Measurements from ENCODE around the gene ADAMTS14. TPM values are rescaled to one million over a fixed set of nuclear protein-coding genes. Genes with fewer than 3 reads are reported as not detected.

The ADAMTS14 gene
- polyA plus RNA-seq, 3 donors = 0.69 to 0.79 (median 0.72) TPM

GRCh38 chr10:70781461-70782051 is 109.2 kb downstream of the ADAMTS14 start:
- DNase-seq (ENCODE audit: low read depth in 3 of 3, low spot score in 2 of 3) = no peak

GRCh38 chr10:70782086-70782745 is 109.9 kb downstream of the ADAMTS14 start:
- no peak for DNase-seq (ENCODE audit: low read depth in 3 of 3, low spot score in 2 of 3)

- no peak for DNase-seq (ENCODE audit: low read depth in 3 of 3, low spot score in 2 of 3)
Observed at GRCh38 chr10:70782746-70783680, 110.7 kb downstream of the ADAMTS14 start.

DNA sequence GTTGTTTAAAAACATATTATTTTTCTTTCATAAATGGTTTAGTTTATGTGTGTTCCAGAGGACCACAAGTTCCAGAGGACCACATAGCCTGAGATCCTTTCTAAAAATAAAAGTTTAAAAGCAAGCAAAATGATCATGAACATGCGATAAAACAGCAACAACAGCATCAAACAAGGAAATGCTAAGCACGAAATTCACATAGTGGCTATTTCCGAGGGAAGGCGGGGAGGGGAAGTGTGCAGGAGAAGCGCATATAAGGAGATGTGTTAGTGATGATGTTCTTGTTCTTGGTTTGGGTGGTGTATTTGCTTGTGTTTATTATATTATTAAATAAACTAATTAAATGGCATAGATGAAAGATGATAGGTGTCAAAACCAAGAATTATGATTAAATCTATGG is 111.7 kb downstream of the ADAMTS14 start:
- DNase-seq (ENCODE audit: low read depth in 3 of 3, low spot score in 2 of 3) = no peak

GRCh38 chr10:70784471-70784870 is 112.2 kb downstream of the ADAMTS14 start:
- no peak for DNase-seq (ENCODE audit: low read depth in 3 of 3, low spot score in 2 of 3)

- no peak for DNase-seq (ENCODE audit: low read depth in 3 of 3, low spot score in 2 of 3)
Observed at GRCh38 chr10:70785190-70785589, 112.9 kb downstream of the ADAMTS14 start, which contains the start of gene TBATA. Gene TBATA (minus strand): TSS chr10:70785377. CDS start chr10:70783379, 1,998 bp downstream.

DNA sequence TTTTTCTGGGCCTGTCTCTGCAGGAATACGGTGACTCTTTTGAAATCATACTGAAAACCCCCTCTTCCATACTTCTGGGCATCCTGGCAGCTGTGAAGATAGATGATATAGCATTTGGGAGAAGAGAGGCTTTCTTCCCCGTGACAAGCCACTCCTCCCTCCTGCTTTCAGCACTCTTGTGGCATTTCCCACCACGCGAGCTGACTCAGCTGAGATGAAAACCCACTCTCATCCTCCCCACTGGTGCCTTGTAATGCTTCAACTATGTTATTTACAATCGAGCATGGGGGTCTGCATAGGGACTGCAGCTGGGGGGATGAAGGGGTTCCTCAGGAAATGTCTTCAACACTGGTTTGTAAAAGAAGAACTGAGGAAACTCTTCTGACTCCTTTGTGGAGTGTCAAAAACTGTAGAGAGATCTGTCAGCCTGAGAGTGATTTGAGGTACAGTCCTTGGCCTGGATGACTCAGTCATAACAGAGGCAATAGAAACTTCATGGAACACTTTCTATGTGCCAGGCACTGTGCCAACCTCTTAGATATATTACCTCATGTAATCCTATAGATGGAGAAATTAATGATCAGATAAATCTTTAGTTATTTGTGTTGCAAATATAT is 114.6 kb downstream of the ADAMTS14 start:
- DNase-seq (ENCODE audit: low read depth in 3 of 3, low spot score in 2 of 3) = no peak

DNA sequence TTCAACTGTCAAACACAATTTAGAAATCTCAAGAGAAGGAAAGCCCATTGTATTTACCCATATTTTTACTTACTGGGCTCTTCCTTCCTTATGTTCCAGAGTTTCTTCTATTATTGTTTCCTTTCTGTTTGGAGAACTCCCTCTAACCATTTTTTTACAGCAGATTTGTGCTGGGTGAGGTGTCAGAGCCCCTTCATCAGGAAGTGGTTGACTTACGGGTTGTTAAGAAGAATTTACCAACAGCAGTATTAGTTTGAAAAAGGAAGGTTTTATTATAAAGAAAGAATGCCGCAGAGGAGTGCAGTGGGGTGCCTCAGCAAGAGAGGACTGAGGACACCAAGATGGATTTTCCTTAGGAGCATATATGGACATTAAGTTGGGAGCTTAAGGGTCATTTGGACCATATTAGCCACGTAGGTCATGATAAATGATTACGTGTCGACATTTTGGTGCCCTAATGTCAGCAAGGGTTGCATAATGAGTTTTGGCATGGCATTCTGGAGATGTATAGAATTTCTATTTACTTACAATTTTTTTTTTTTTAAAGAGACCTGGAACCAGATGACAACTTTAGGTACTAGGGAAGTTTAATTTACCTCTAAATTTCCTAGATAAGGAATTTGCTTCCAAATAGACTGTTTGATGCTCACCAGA is 119.2 kb downstream of the ADAMTS14 start:
- no peak for DNase-seq (ENCODE audit: low read depth in 3 of 3, low spot score in 2 of 3)

DNA sequence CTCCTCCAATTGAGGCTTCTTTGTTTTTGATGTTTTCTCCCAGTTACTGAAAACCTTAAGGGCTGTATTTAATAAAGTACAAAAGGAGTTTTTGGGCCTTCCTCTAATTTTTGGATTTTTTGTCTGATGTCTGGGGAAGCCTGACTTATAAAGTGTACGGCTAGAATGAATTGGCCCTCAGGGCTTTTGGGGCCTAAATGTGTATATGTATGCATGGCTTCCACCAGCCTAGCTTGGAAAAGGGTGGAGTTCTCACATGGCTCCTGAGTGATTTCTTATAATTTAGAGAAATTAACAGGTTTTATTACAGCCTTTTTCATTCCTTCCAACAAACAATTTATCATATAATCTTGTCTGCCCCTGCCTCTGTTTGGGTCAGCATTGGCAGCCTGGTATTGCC is 123.3 kb downstream of the ADAMTS14 start:
- no peak for DNase-seq (ENCODE audit: low read depth in 3 of 3, low spot score in 2 of 3)

GRCh38 chr10:70797840-70798239 is 125.5 kb downstream of the ADAMTS14 start:
- no peak for DNase-seq (ENCODE audit: low read depth in 3 of 3, low spot score in 2 of 3)

DNA sequence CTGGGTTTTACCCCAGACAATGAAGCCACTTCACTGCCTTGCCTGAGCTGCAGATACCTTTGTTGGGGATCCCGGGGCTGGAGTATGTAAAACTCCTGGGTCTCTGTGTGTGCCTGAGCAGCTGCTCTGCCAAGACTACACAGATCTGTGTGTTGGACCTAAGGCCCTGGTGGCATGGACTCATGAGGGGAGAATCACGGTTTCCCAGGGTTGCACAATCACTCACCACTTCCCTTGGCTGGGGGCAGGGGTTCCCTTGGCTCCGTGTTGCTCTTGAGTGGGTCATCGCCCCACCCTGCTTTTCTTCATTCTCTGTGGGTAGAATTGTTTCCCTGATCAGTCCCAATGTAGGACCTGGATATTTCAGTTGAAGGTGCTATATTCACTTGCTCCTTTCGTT is 126.8 kb downstream of the ADAMTS14 start:
- DNase-seq (ENCODE audit: low read depth in 3 of 3, low spot score in 2 of 3) = no peak

DNA sequence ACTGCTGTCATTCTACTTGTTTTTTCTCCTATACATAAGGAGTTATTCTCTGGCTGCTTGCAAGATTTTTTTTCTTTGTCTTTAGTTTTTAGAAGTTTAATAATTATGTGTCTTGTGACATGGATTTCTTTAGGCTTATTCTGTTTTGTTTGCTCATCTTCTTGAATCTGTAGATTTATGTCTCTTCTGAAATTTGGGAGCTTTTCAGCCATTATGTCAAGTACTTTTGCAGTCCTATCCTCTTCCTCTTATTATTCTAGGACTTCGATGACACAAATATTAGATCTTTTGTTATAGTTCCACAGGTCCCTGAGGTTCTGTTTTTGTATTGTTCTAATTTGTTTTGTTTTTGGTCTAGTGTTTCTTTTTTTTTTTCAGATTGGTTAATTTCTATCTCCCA is 129.5 kb downstream of the ADAMTS14 start:
- no peak for DNase-seq (ENCODE audit: low read depth in 3 of 3, low spot score in 2 of 3)

DNA sequence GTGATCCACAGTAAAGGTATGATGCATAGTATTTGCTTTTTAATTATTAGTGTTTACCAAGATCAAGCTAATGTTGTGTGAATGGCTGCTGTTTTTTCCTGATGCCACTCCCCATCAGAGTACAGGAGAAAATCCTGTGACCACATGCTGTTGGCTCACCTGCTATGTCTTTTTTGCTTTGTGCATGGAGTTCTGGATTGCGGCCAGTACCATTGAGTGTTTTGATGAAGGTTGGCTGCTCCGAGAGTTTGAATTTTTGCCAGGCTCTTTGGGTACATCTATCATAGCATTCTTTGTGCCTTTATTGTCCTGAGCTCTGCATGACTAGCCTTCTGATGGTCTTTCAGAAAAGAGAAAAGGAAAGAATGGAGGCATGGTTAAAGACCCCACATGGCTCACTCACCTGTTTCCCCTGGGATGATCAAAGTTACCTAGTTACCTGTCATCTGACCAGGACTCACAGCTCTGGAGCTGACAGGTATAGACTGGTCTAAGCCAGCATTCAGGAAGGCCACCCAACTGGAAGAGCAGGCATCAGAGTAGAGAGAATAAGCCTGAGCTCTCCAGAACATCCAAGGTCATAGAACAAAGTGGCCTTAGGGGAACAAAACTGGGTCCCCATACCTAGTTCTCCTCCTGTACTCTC is 131.6 kb downstream of the ADAMTS14 start:
- DNase-seq (ENCODE audit: low read depth in 3 of 3, low spot score in 2 of 3) = no peak

DNA sequence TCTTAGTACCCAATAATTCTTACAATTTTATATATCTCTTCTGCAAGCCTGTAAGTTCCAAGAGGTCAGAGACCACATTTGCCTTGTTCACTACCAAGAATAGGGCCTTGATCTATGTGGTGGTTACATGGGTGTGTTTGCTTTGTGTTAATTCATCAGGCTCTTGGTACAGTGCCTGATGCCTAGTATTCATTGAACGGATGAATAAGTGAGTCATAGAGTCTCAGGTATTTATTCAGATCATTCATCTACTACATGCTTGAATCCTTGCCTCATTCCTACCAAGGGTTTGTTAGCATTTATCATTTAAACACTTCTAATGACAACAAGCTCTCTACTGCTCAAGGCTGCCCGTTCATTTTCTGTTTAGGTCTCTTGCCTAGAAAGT is 132.1 kb downstream of the ADAMTS14 start:
- no peak for DNase-seq (ENCODE audit: low read depth in 3 of 3, low spot score in 2 of 3)

- no peak for DNase-seq (ENCODE audit: low read depth in 3 of 3, low spot score in 2 of 3)
Observed at GRCh38 chr10:70805619-70806215, 133.4 kb downstream of the ADAMTS14 start.

GRCh38 chr10:70806841-70807240 is 134.5 kb downstream of the ADAMTS14 start:
- no peak for DNase-seq (ENCODE audit: low read depth in 3 of 3, low spot score in 2 of 3)

DNA sequence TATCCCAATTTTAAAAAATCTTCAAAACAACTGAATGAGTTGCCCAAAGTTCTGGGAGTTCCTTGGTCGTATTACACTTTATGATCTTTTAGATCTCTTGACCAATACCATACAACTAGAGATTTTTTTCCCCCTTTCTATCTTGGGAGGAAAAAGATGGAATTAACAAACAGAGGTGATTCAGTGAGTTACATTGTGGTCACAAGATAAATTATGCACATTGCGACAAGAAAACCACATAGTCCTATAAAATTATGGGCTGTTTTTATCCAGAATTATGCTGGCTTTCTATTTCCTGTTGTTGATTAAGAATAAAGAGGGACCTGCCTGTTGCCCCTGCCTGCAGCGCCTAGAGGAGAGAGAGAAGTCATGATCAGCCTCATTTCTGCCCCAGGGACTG is 135.2 kb downstream of the ADAMTS14 start:
- no peak for DNase-seq (ENCODE audit: low read depth in 3 of 3, low spot score in 2 of 3)

GRCh38 chr10:70809011-70809611 is 136.8 kb downstream of the ADAMTS14 start:
- DNase-seq (ENCODE audit: low read depth in 3 of 3, low spot score in 2 of 3) = no peak

- no peak for DNase-seq (ENCODE audit: low read depth in 3 of 3, low spot score in 2 of 3)
Observed at GRCh38 chr10:70809726-70810125, 137.4 kb downstream of the ADAMTS14 start.

Data from right renal cortex interstitium (tissue), 3 donors.